ENCODE data around the gene PDE8A.

DNA sequence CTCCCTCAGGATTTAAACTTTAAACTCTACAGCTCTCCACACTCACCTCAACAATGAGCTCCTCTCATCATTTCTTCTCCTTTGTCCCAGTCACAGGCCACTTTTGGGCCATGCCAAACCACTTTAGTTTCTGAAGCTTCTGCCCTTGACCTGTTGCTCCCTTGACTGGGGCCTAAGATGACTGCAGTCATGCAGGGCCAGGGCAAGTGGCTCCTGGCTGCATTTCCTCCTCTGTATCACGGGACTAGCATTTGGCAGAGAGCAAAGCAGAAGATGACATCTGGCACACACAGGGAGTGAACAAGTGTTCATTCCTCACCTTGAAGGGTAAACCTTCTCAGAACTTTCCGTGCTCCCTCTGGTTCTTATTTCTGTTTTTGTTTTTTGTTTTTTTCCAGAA, 136.9 kb downstream of the PDE8A start:
- TF ChIP-seq, protein P1, sequence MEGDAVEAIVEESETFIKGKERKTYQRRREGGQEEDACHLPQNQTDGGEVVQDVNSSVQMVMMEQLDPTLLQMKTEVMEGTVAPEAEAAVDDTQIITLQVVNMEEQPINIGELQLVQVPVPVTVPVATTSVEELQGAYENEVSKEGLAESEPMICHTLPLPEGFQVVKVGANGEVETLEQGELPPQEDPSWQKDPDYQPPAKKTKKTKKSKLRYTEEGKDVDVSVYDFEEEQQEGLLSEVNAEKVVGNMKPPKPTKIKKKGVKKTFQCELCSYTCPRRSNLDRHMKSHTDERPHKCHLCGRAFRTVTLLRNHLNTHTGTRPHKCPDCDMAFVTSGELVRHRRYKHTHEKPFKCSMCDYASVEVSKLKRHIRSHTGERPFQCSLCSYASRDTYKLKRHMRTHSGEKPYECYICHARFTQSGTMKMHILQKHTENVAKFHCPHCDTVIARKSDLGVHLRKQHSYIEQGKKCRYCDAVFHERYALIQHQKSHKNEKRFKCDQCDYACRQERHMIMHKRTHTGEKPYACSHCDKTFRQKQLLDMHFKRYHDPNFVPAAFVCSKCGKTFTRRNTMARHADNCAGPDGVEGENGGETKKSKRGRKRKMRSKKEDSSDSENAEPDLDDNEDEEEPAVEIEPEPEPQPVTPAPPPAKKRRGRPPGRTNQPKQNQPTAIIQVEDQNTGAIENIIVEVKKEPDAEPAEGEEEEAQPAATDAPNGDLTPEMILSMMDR (IDR thresholded peaks at IDR 0.05), result no peak
- TF ChIP-seq POLR2A (IDR thresholded peaks at IDR 0.05), result no peak
